ENCODE results near the gene LINGO4.

DNA sequence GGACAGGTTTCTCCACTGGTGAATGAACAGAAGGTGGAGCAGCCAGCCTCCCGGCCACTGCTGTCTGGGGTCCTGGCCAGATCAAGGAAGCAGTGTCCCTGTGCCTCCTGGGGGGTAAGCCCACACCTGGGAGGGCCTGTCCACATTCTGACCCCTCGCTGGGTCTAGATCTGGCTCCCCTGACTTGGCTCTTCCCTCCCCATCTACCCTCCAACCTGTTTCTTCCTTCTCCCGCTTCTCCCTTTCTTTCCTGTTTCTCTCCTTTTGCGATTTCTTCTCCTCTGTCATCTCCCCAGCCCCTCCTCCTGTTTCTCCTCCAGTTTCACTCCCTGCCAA lies 26.0 kb upstream of the LINGO4 start:
- TF ChIP-seq, protein P1, sequence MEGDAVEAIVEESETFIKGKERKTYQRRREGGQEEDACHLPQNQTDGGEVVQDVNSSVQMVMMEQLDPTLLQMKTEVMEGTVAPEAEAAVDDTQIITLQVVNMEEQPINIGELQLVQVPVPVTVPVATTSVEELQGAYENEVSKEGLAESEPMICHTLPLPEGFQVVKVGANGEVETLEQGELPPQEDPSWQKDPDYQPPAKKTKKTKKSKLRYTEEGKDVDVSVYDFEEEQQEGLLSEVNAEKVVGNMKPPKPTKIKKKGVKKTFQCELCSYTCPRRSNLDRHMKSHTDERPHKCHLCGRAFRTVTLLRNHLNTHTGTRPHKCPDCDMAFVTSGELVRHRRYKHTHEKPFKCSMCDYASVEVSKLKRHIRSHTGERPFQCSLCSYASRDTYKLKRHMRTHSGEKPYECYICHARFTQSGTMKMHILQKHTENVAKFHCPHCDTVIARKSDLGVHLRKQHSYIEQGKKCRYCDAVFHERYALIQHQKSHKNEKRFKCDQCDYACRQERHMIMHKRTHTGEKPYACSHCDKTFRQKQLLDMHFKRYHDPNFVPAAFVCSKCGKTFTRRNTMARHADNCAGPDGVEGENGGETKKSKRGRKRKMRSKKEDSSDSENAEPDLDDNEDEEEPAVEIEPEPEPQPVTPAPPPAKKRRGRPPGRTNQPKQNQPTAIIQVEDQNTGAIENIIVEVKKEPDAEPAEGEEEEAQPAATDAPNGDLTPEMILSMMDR (IDR thresholded peaks at IDR 0.05 in 2 of 3, conservative IDR thresholded peaks at IDR 0.05 in 1 of 3; ENCODE audit: control insufficient read depth in 2 of 3, extremely low read depth in 1 of 3, insufficient read depth in 1 of 3, low read depth in 3 of 3, low read length in 3 of 3): no peak
- TF ChIP-seq EP300 (IDR thresholded peaks at IDR 0.05; ENCODE audit: borderline replicate concordance in 1 of 2, control insufficient read depth in 1 of 2, low read depth in 2 of 2, low read length in 2 of 2) (no peak), SP1 (IDR thresholded peaks at IDR 0.05; ENCODE audit: low read depth, low read length) (no peak), TARDBP (IDR thresholded peaks at IDR 0.05; ENCODE audit: borderline replicate concordance) (no peak)
- TF ChIP-seq, protein P2, sequence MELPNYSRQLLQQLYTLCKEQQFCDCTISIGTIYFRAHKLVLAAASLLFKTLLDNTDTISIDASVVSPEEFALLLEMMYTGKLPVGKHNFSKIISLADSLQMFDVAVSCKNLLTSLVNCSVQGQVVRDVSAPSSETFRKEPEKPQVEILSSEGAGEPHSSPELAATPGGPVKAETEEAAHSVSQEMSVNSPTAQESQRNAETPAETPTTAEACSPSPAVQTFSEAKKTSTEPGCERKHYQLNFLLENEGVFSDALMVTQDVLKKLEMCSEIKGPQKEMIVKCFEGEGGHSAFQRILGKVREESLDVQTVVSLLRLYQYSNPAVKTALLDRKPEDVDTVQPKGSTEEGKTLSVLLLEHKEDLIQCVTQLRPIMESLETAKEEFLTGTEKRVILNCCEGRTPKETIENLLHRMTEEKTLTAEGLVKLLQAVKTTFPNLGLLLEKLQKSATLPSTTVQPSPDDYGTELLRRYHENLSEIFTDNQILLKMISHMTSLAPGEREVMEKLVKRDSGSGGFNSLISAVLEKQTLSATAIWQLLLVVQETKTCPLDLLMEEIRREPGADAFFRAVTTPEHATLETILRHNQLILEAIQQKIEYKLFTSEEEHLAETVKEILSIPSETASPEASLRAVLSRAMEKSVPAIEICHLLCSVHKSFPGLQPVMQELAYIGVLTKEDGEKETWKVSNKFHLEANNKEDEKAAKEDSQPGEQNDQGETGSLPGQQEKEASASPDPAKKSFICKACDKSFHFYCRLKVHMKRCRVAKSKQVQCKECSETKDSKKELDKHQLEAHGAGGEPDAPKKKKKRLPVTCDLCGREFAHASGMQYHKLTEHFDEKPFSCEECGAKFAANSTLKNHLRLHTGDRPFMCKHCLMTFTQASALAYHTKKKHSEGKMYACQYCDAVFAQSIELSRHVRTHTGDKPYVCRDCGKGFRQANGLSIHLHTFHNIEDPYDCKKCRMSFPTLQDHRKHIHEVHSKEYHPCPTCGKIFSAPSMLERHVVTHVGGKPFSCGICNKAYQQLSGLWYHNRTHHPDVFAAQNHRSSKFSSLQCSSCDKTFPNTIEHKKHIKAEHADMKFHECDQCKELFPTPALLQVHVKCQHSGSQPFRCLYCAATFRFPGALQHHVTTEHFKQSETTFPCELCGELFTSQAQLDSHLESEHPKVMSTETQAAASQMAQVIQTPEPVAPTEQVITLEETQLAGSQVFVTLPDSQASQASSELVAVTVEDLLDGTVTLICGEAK (IDR thresholded peaks at IDR 0.05; ENCODE audit: borderline replicate concordance): no peak

Data from GM12878 (cell line).